ENCODE measurements around the gene FSIP2. TPM values are rescaled to one million over a fixed set of nuclear protein-coding genes. Genes with fewer than 3 reads are reported as not detected.

FSIP2 gene
- total and polyA plus RNA-seq, 2 of the 8 experiments (the other 6 are each of a cell fraction or from before 2014, with no cell fraction given) = 0.47 to 1.4 TPM

- Histone ChIP-seq H2BK120ac (replicated peaks; ENCODE audit: low read depth, low read length) (no peak overlapping the region), H3K36me3 (ENCODE audit: control insufficient read depth in 2 of 4, insufficient read depth in 4 of 4, low read length in 3 of 4) (no peaks in the 10 kb centered on the region), H3K4me3 (ENCODE audit: extremely low read depth in 1 of 4, insufficient read depth in 2 of 4, low read depth in 3 of 4, low read length in 4 of 4) (no peak overlapping the region), H2BK15ac (ENCODE audit: low read length) (no peak overlapping the region), H3K4me1 (replicated peaks in 1 of 4; ENCODE audit: control insufficient read depth in 3 of 4, insufficient read depth in 4 of 4, low read length in 3 of 4) (no peaks in the 10 kb centered on the region), H2BK20ac (ENCODE audit: low read length) (no peak overlapping the region), H3K18ac (ENCODE audit: extremely low read depth, low read length) (no peak overlapping the region), H3K14ac (ENCODE audit: insufficient read length) (no peak overlapping the region), H3K27me3 (replicated peaks in 1 of 4; ENCODE audit: control insufficient read depth in 3 of 4, extremely low read depth in 1 of 4, insufficient read depth in 3 of 4, low read length in 3 of 4) (no peaks in the 10 kb centered on the region), H3K27ac (ENCODE audit: low read depth, low read length) (no peak overlapping the region), H4K20me1 (replicated peaks in 1 of 2; ENCODE audit: control insufficient read depth in 1 of 2, insufficient read depth in 2 of 2, low read length in 2 of 2) (no peaks in the 10 kb centered on the region), H4K91ac (replicated peaks; ENCODE audit: insufficient read length, low read length) (no peak overlapping the region), H3K23me2 (ENCODE audit: low read depth, low read length) (no peaks in the 10 kb centered on the region), H3K23ac (ENCODE audit: insufficient read length) (no peak overlapping the region), H3K9ac (replicated peaks in 1 of 4; ENCODE audit: extremely low read depth in 1 of 4, low read depth in 3 of 4, low read length in 3 of 4) (no peak overlapping the region), H3K4ac (replicated peaks; ENCODE audit: insufficient read length, low read depth, low read length) (no peak overlapping the region), H4K5ac (ENCODE audit: insufficient read length, low read depth, low read length) (no peak overlapping the region), H3K56ac (replicated peaks; ENCODE audit: insufficient read length, low read depth, low read length) (no peak overlapping the region), H3K4me2 (ENCODE audit: insufficient read depth in 1 of 2, low read depth in 2 of 2, low read length in 2 of 2) (no peak overlapping the region), H2AK5ac (ENCODE audit: low read depth, low read length) (no peak overlapping the region), H2BK5ac (ENCODE audit: low read depth, low read length) (no peak overlapping the region), H3K79me1 (ENCODE audit: low read depth, low read length) (no peaks in the 10 kb centered on the region), H2BK12ac (ENCODE audit: low read depth, low read length) (no peak overlapping the region), H3K9me3 (ENCODE audit: insufficient read depth in 2 of 2, low read depth in 1 of 2, low read length in 1 of 2) (no peaks in the 10 kb centered on the region), H3K79me2 (ENCODE audit: control insufficient read depth in 1 of 2, insufficient read depth in 2 of 2, low read length in 2 of 2) (no peaks in the 10 kb centered on the region), H2AFZ (ENCODE audit: low read length) (no peak overlapping the region), H4K8ac (ENCODE audit: extremely low read depth, insufficient read depth, low read length) (no peak overlapping the region)
- DNase-seq (ENCODE audit: low read depth in 1 of 2, low spot score in 2 of 2) = no peak
- ChIA-PET POLR2A (ENCODE audit: partially characterized antibody) (no interaction called here), CTCF (ENCODE audit: partially characterized antibody) (interaction anchor here (1.1 to 2.0 kb wide), 2 partner anchors 16 to 138 kb away, joined by 5 to 6 read pairs; partner anchors contain the start of gene FSIP2)
- TF ChIP-seq TEAD4 (IDR thresholded peaks at IDR 0.05; ENCODE audit: low read depth, low read length) (no peak), SUZ12 (IDR thresholded peaks at IDR 0.05; ENCODE audit: low read length) (no peak), TAF7 (optimal IDR thresholded peaks at IDR 0.05; ENCODE audit: borderline replicate concordance, low read depth, low read length) (no peak), SRF (IDR thresholded peaks at IDR 0.05; ENCODE audit: low read depth, low read length) (no peak), YY1 (IDR thresholded peaks at IDR 0.05; ENCODE audit: low read depth, low read length) (no peak), POU5F1 (IDR thresholded peaks at IDR 0.05; ENCODE audit: low read depth, low read length) (no peak), EP300 (IDR thresholded peaks at IDR 0.05; ENCODE audit: borderline replicate concordance in 1 of 2, low read depth in 2 of 2, low read length in 2 of 2) (no peak), CHD2 (IDR thresholded peaks at IDR 0.05; ENCODE audit: low read length) (no peak), HDAC6 (IDR thresholded peaks at IDR 0.05; ENCODE audit: low read depth, low read length) (no peak), POLR2AphosphoS5 (IDR thresholded peaks at IDR 0.05; ENCODE audit: low read depth, low read length) (no peak), SIRT6 (IDR thresholded peaks at IDR 0.05; ENCODE audit: low read length) (no peak), GABPA (IDR thresholded peaks at IDR 0.05; ENCODE audit: borderline replicate concordance, insufficient read depth, low read length) (no peak)
- no peak for FAIRE-seq
- 87% methylated on average over 3 of the region's 3 CpGs; no CpG with 5 or more reads in 1 of the 2 experiments for WGBS, 2 experiments (ENCODE audit: extremely low coverage in 1 of 2, insufficient coverage in 1 of 2, insufficient read length in 1 of 2, insufficient replicate concordance in 2 of 2, low coverage in 1 of 2, low lambda C conversion rate in 2 of 2, missing lambda C conversion rate in 1 of 2)
Observed at GRCh38 chr2:185876234-185876633, 137.6 kb downstream of the FSIP2 start.

Measured in H1 (cell line).